HUES6 (cell line): ENCODE data around the gene ZBTB8OS.
A peak's percentile ranks its signal among the peaks of the same experiment; 100 is the strongest.
"Not testable (repeated sequence)": the region's sequence is repeated elsewhere in the genome, so short reads cannot be mapped to it uniquely, and the experiment has no call there.

Experiments
- H3K27ac ChIP-seq: 2 replicates; pipeline ENCODE4 v1.7.0; 2013; ENCODE audit warnings: low read depth, mild to moderate bottlenecking, low read length, inconsistent platforms
- H3K27me3 ChIP-seq: 2 replicates; pipeline ENCODE4 v1.6.1; 2013; ENCODE audit warnings: low read length; ENCODE audit not compliant: control insufficient read depth, insufficient read depth
- H3K36me3 ChIP-seq: 2 replicates; pipeline ENCODE4 v1.6.1; 2013; ENCODE audit warnings: low read length; ENCODE audit not compliant: control insufficient read depth, insufficient read depth
- H3K4me1 ChIP-seq: 2 replicates; pipeline ENCODE4 v1.6.1; 2013; ENCODE audit warnings: low read length; ENCODE audit not compliant: control insufficient read depth, insufficient read depth
- H3K4me3 ChIP-seq: 2 replicates; pipeline ENCODE4 v1.5.1; 2013; ENCODE audit warnings: low read depth, low read length
- H3K9ac ChIP-seq: one replicate; pipeline ENCODE4 v1.6.1; 2013; ENCODE audit warnings: mild to moderate bottlenecking, low read length
- H3K9me3 ChIP-seq: 2 replicates; pipeline ENCODE4 v1.6.1; 2013; ENCODE audit warnings: low read depth, low read length; ENCODE audit not compliant: control insufficient read depth, insufficient read depth

ZBTB8OS gene

GRCh38 chr1:32650248-32650751 is at the start of gene ZBTB8OS:
ZBTB8OS (minus strand) TSS chr1:32650550; CDS start chr1:32650529, 21 bp downstream.
- H3K4me1 ChIP-seq: peaks cover 17% of the 10 kb centered on the region
- H3K36me3 ChIP-seq: peaks cover 43% of the 10 kb centered on the region
- H3K27me3 ChIP-seq: no peaks in the 10 kb centered on the region

GRCh38 chr1:32696996-32697395 is 46.6 kb upstream of the ZBTB8OS start:
- not testable (repeated sequence) for H3K27me3 ChIP-seq, H3K9me3 ChIP-seq, H3K4me1 ChIP-seq, H3K9ac ChIP-seq, H3K27ac ChIP-seq, H3K36me3 ChIP-seq, H3K4me3 ChIP-seq

More at GRCh38 chr1:32650248-32650751, at the start of gene ZBTB8OS:
- H3K9ac ChIP-seq: peak within 1 kb of the TSS; percentile 100
- H3K9me3 ChIP-seq: peaks cover 4% of the 10 kb centered on the region; the same call in 1 of the 2 replicates
- H3K27ac ChIP-seq: peak within 1 kb of the TSS; percentile 98
- peak within 1 kb of the TSS; percentile 93 for H3K4me3 ChIP-seq

GRCh38 chr1:32696041-32696440 is 45.7 kb upstream of the ZBTB8OS start:
- H3K4me1 ChIP-seq: no peaks in the 10 kb centered on the region; the same call in 1 of the 2 replicates
- no peaks in the 10 kb centered on the region for H3K9me3 ChIP-seq
- H3K9ac ChIP-seq: no peak overlapping the region
- no peak overlapping the region for H3K27ac ChIP-seq
- no peaks in the 10 kb centered on the region for H3K27me3 ChIP-seq
- no peak overlapping the region for H3K4me3 ChIP-seq
- no peaks in the 10 kb centered on the region for H3K36me3 ChIP-seq

GRCh38 chr1:32695098-32695904 is 45.0 kb upstream of the ZBTB8OS start:
- Histone ChIP-seq H3K4me3 (no peak overlapping the region), H3K27ac (no peak overlapping the region), H3K9ac (no peak overlapping the region), H3K27me3 (no peaks in the 10 kb centered on the region), H3K4me1 (no peaks in the 10 kb centered on the region; the same call in 1 of the 2 replicates), H3K36me3 (no peaks in the 10 kb centered on the region), H3K9me3 (no peaks in the 10 kb centered on the region)

GRCh38 chr1:32693455-32694174 is 43.3 kb upstream of the ZBTB8OS start:
- Histone ChIP-seq H3K9me3 (no peaks in the 10 kb centered on the region), H3K27me3 (no peaks in the 10 kb centered on the region), H3K36me3 (no peaks in the 10 kb centered on the region), H3K9ac (no peak overlapping the region), H3K27ac (no peak overlapping the region), H3K4me1 (no peaks in the 10 kb centered on the region; the same call in 1 of the 2 replicates), H3K4me3 (no peak overlapping the region)

- Histone ChIP-seq H3K4me1 (no peaks in the 10 kb centered on the region), H3K9ac (no peak overlapping the region), H3K36me3 (peaks cover 54% of the 10 kb centered on the region), H3K4me3 (no peak overlapping the region), H3K27me3 (no peaks in the 10 kb centered on the region), H3K27ac (no peak overlapping the region), H3K9me3 (no peaks in the 10 kb centered on the region)
These were observed 36.0 kb upstream of the ZBTB8OS start for GRCh38 chr1:32686387-32686786.

GRCh38 chr1:32685498-32685897 is 35.1 kb upstream of the ZBTB8OS start:
- no peak overlapping the region for H3K9ac ChIP-seq
- H3K36me3 ChIP-seq: peaks cover 63% of the 10 kb centered on the region
- no peak overlapping the region for H3K4me3 ChIP-seq
- H3K9me3 ChIP-seq: no peaks in the 10 kb centered on the region
- H3K27me3 ChIP-seq: no peaks in the 10 kb centered on the region
- H3K4me1 ChIP-seq: no peaks in the 10 kb centered on the region
- H3K27ac ChIP-seq: no peak overlapping the region

- Histone ChIP-seq H3K4me3 (no peak overlapping the region), H3K9ac (no peak overlapping the region), H3K36me3 (peaks cover 73% of the 10 kb centered on the region), H3K9me3 (no peaks in the 10 kb centered on the region), H3K27me3 (no peaks in the 10 kb centered on the region), H3K4me1 (no peaks in the 10 kb centered on the region), H3K27ac (no peak overlapping the region)
These were observed 33.9 kb upstream of the ZBTB8OS start for GRCh38 chr1:32684167-32684811.

- Histone ChIP-seq H3K4me3 (no peak overlapping the region), H3K9ac (no peak overlapping the region), H3K36me3 (peaks cover 82% of the 10 kb centered on the region), H3K9me3 (no peaks in the 10 kb centered on the region), H3K27me3 (no peaks in the 10 kb centered on the region), H3K4me1 (no peaks in the 10 kb centered on the region), H3K27ac (no peak overlapping the region)
These were observed 33.0 kb upstream of the ZBTB8OS start for GRCh38 chr1:32683397-32683796.

- Histone ChIP-seq H3K4me1 (no peaks in the 10 kb centered on the region), H3K9ac (no peak overlapping the region), H3K4me3 (no peak overlapping the region), H3K27ac (no peak overlapping the region), H3K9me3 (no peaks in the 10 kb centered on the region), H3K27me3 (no peaks in the 10 kb centered on the region), H3K36me3 (peaks cover 94% of the 10 kb centered on the region)
These were observed 31.6 kb upstream of the ZBTB8OS start for GRCh38 chr1:32681999-32682398.
